GM12878 (cell line): ENCODE measurements around the gene TAPT1.

Source experiments
- CREM ChIP-seq: IDR thresholded peaks from 2 replicates; pipeline ENCODE4 v1.6.1; 2014; ENCODE audit warnings: antibody characterized with exemption, low read depth
- POLR2A ChIP-seq: IDR thresholded peaks from 2 replicates; pipeline ENCODE4 v1.6.1; 2011; ENCODE audit warnings: low read depth, mild to moderate bottlenecking, low read length

GRCh38 chr4:16187455-16187854, 38.8 kb downstream of the TAPT1 start:
- TF ChIP-seq CREM: no peak
- no peak for TF ChIP-seq POLR2A
